HL-60 (cell line): ENCODE results near the gene CYP2C19.

Experiments used
- CTCF ChIP-seq: IDR thresholded peaks from one replicate; pipeline ENCODE4 v1.5.1; 2011; ENCODE audit warnings: low read length, control low read depth, inconsistent platforms; ENCODE audit not compliant: insufficient read depth
- GABPA ChIP-seq: IDR thresholded peaks from 2 replicates; pipeline ENCODE4 v1.6.1; 2012; ENCODE audit warnings: low read depth
- POLR2AphosphoS5 ChIP-seq: IDR thresholded peaks from 2 replicates; pipeline ENCODE4 v1.6.1; 2012; ENCODE audit warnings: low read depth
- REST ChIP-seq: IDR thresholded peaks from 2 replicates; pipeline ENCODE4 v1.6.1; 2012; ENCODE audit warnings: low read depth; ENCODE audit not compliant: insufficient replicate concordance
- SPI1 ChIP-seq: IDR thresholded peaks from 2 replicates; pipeline ENCODE4 v1.6.1; 2012; ENCODE audit warnings: low read depth, mild to moderate bottlenecking, borderline replicate concordance

- no peak for TF ChIP-seq CTCF
- TF ChIP-seq GABPA: no peak
- no peak for TF ChIP-seq REST
- no peak for TF ChIP-seq POLR2AphosphoS5
- no peak for TF ChIP-seq SPI1
These were observed 4.6 kb upstream of the CYP2C19 start for GRCh38 chr10:94757916-94758315.
